Peyer's patch (tissue), 4 donors: ENCODE data around the gene ELFN1.

Experiments used
- POLR2A ChIP-seq, 2 donors: fragments of 450-650 bp; IDR thresholded peaks; one replicate each; pipeline ENCODE4 v1.5.1; 2017; ENCODE audit warnings: antibody characterized with exemption in 2 of 2, mild to moderate bottlenecking in 2 of 2, moderate library complexity in 2 of 2
- TF ChIP-seq, protein P1 (sequence below), 6 experiments: fragments of 450-650 bp in 4 of 6; fragments of 200-600 bp in 2 of 6; sonication (generic) in 1 of 6; IDR thresholded peaks; one replicate each; pipeline ENCODE4 v1.5.1; 2017 to 2019; ENCODE audit warnings: antibody characterized with exemption in 6 of 6, mild to moderate bottlenecking in 3 of 6, moderate library complexity in 1 of 6

DNA sequence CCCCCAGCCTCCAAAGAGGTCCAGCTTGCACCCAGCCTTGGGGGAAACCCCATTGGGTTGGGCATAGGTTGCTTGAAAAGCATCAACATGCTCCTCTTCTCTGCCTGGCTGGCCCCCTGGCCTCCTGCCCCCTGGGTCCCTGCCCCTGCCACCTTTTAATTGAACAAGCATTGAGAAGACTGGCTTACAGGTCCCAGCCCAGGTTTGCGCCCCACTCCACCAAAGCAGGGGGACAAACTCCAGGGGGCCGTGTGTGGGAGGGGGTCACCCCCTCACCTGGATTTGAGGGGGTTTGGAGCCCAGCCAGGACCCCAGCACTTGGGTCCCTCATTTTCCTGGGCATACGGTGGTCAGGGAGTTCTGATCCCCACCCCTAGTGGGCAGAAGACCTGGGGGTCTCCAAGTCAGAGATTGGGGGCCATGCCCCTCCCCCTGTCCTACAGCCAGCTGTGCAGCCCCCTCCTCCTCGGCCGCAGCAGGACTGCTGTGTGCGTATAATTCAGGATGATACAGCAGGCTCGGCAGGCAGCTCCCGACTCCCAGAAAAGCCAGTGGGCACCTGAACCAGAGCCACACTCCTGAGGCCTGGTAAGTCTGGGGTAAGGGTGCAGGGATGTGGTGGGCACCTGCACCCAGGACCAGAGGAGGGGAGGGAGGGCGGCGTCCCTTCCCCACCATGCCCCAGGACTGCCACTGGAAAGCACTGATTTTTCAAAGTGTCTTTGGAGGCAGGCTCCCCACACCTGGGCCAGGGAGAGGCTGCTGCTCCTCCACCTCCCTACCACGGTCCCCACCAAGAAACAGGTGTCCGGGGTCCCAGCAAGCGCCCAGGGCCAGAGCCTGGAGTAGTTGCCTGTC is 1.7 kb downstream of the ELFN1 start:
- TF ChIP-seq, protein P1, sequence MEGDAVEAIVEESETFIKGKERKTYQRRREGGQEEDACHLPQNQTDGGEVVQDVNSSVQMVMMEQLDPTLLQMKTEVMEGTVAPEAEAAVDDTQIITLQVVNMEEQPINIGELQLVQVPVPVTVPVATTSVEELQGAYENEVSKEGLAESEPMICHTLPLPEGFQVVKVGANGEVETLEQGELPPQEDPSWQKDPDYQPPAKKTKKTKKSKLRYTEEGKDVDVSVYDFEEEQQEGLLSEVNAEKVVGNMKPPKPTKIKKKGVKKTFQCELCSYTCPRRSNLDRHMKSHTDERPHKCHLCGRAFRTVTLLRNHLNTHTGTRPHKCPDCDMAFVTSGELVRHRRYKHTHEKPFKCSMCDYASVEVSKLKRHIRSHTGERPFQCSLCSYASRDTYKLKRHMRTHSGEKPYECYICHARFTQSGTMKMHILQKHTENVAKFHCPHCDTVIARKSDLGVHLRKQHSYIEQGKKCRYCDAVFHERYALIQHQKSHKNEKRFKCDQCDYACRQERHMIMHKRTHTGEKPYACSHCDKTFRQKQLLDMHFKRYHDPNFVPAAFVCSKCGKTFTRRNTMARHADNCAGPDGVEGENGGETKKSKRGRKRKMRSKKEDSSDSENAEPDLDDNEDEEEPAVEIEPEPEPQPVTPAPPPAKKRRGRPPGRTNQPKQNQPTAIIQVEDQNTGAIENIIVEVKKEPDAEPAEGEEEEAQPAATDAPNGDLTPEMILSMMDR (IDR thresholded peaks at IDR 0.05), result no peak
- TF ChIP-seq POLR2A (IDR thresholded peaks at IDR 0.05), result no peak
